ENCODE data around the gene ZNF560. TPM values are rescaled to one million over a fixed set of nuclear protein-coding genes. Genes with fewer than 3 reads are reported as not detected.

ZNF560 gene
- total RNA-seq, 4 donors from 2014 or later = not detected

DNA sequence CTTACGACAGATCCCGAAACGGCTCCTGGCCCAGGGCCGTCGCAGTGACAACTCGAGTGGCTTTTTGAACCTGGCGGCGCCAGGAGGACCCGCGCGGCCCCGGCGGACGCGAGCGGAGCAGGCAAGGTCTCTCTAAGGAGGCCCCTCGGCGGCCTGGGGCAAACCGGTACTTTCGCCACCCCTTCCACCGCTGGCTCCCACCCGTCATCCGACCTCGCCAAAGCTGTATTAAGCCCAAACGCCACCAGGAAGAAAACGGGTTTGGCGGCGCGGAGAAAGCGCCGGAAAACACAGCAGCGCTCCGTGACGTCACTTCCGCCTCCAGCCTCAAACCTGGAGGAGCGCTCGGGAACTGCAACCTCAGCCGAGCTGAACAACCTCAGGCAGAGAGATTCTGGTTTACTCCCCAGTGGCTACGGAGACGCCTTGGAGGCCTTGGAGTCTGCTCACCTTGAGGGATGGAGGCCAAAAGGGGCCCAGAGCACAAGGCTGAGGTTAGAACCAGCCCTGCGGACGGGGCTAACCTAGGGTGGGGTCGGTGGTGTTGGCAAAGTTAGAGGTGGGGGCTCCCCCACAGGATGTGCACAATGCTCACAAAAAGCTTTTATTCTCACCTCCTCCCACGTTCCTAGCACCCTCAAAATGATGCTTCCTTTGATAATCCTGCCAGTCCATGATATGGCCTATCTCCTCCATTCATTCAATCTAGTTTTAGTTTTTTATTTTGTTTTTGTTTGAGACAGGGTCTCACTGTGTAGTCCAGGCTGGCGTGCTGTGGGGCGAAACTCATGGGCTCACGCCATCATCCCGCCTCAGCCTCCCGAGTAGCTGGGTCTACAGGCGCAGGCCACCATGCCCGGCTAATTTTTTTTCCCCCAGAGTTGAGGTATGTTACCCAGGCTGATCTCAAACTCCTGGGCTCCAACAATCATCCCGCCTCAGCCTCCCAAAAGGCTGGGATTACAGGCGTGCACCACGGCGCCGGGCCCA lies 62.8 kb downstream of the ZNF560 start, which contains the start of gene ZNF266:
TSS of gene ZNF266 (minus strand) at position 295 of the 990 bp plus-strand sequence. CDS start 15,484 bp downstream, outside the sequence.
- TF ChIP-seq POLR2A (IDR thresholded peaks at IDR 0.05) = peak in 1 of 2 donors; percentile 17
- TF ChIP-seq, protein P1, sequence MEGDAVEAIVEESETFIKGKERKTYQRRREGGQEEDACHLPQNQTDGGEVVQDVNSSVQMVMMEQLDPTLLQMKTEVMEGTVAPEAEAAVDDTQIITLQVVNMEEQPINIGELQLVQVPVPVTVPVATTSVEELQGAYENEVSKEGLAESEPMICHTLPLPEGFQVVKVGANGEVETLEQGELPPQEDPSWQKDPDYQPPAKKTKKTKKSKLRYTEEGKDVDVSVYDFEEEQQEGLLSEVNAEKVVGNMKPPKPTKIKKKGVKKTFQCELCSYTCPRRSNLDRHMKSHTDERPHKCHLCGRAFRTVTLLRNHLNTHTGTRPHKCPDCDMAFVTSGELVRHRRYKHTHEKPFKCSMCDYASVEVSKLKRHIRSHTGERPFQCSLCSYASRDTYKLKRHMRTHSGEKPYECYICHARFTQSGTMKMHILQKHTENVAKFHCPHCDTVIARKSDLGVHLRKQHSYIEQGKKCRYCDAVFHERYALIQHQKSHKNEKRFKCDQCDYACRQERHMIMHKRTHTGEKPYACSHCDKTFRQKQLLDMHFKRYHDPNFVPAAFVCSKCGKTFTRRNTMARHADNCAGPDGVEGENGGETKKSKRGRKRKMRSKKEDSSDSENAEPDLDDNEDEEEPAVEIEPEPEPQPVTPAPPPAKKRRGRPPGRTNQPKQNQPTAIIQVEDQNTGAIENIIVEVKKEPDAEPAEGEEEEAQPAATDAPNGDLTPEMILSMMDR (IDR thresholded peaks at IDR 0.05) = peak; percentile 77 to 86 (median 85)
- Histone ChIP-seq H3K36me3 (peaks cover 0 to 33% (median 0%) of the 10 kb centered on the region in 3 donors), H3K4me1 (peaks cover 0 to 13% (median 2%) of the 10 kb centered on the region in 4 donors), H3K9me3 (no peaks in the 10 kb centered on the region), H3K4me3 (peak within 1 kb of the TSS; percentile 67 to 94 (median 80)), H3K27ac (peak within 1 kb of the TSS; percentile 85 to 89 (median 85)), H3K27me3 (no peaks in the 10 kb centered on the region)
- peak; percentile 92 to 96 (median 93) for DNase-seq

GRCh38 chr19:9431475-9431874 lies 66.9 kb downstream of the ZNF560 start:
- Histone ChIP-seq H3K27ac (no peak overlapping the region), H3K36me3 (peaks cover 0 to 50% (median 0%) of the 10 kb centered on the region in 3 donors), H3K4me3 (no peak overlapping the region), H3K27me3 (no peaks in the 10 kb centered on the region), H3K9me3 (no peaks in the 10 kb centered on the region), H3K4me1 (peaks cover 0 to 13% (median 2%) of the 10 kb centered on the region in 4 donors)
- TF ChIP-seq, protein P1 (IDR thresholded peaks at IDR 0.05) = peak in 4 of 6 experiments; percentile 3 to 41 (median 22)
- TF ChIP-seq POLR2A (IDR thresholded peaks at IDR 0.05) = no peak
- DNase-seq = no peak

DNA sequence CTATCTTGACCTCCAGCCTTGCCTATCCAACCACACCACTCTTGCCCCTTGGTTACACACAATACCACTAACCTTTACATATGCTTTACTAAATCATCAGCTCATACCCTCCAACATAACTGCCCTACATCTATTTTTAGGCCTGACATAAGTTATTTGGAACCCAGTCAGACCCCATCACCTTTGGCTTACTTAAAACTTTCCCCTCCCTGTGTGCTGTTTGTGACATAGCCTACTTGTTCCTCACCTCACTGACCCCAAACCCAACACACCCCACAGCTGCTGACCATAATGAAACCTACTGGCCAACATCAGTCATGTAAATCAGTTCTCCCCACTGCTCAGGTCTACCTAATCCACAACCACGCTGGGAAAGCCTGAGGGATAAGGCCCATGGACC lies 68.0 kb downstream of the ZNF560 start:
- TF ChIP-seq, protein P1 (IDR thresholded peaks at IDR 0.05) = no peak
- no peak for TF ChIP-seq POLR2A (IDR thresholded peaks at IDR 0.05)
- H3K36me3 ChIP-seq = peaks cover 0 to 60% (median 0%) of the 10 kb centered on the region in 3 donors
- H3K9me3 ChIP-seq = no peaks in the 10 kb centered on the region
- peaks cover 0 to 6% (median 0%) of the 10 kb centered on the region in 4 donors for H3K4me1 ChIP-seq
- DNase-seq = no peak
- H3K4me3 ChIP-seq = no peak overlapping the region
- no peaks in the 10 kb centered on the region for H3K27me3 ChIP-seq
- H3K27ac ChIP-seq = no peak overlapping the region

DNA sequence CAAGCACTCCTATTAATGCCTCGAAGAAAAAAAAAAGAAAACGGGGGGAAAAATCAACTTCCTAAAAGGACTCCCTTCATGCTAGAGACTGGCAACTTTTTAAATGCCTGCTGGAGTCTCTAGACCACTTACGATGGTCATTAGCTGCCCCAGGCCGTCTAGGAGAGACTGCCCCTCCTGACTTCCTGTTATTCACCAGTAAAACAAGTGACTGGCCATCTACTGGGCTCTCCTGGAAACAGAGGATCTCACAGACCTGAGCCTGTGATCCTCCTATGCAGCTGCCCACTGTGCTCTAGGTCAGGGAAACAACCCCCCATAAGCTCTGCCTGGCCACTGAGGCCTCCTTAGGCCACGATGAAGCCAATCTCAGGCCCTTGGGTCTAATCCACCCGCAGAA lies 70.5 kb downstream of the ZNF560 start:
- Histone ChIP-seq H3K36me3 (peaks cover 0 to 76% (median 0%) of the 10 kb centered on the region in 3 donors), H3K9me3 (peaks cover 0 to 16% (median 0%) of the 10 kb centered on the region in 4 donors), H3K27ac (no peak overlapping the region), H3K4me3 (no peak overlapping the region), H3K4me1 (no peaks in the 10 kb centered on the region), H3K27me3 (no peaks in the 10 kb centered on the region)
- TF ChIP-seq, protein P1 (IDR thresholded peaks at IDR 0.05) = no peak
- TF ChIP-seq POLR2A (IDR thresholded peaks at IDR 0.05) = no peak
- no peak for DNase-seq

Other genes starting within 250 kb of the ZNF560 start
- not detected for gene OR7E24, start 247.7 kb downstream of the ZNF560 start, total RNA-seq
- gene ZNF699, start 188.8 kb downstream of the ZNF560 start, total RNA-seq = 10 to 100 TPM in 2 of 4 donors, 1 to 10 TPM in 2; 4.4 to 23.1 (median 9.0) TPM
- 10 to 100 TPM; 10.3 to 22.3 (median 14.2) TPM for gene ZNF559, start 174.4 kb downstream of the ZNF560 start, total RNA-seq
- 1 to 10 TPM in 3 of 4 donors, not detected in 1; 1.1 to 5.0 (median 1.3) TPM for gene ZNF177, start 135.6 kb downstream of the ZNF560 start, total RNA-seq
- gene ZNF266, start 63.0 kb downstream of the ZNF560 start, total RNA-seq = 10 to 100 TPM; 21.9 to 57.9 (median 42.4) TPM
- gene ZNF426, start 40.0 kb upstream of the ZNF560 start, total RNA-seq = 10 to 100 TPM in 1 of 4 donors, 1 to 10 TPM in 3; 3.5 to 14.0 (median 5.7) TPM
- 10 to 100 TPM; 10.7 to 30.5 (median 19.7) TPM for gene ZNF121, start 85.9 kb upstream of the ZNF560 start, total RNA-seq
- 10 to 100 TPM; 20.0 to 52.0 (median 26.3) TPM for gene ZNF561, start 122.6 kb upstream of the ZNF560 start, total RNA-seq
- 10 to 100 TPM; 14.9 to 38.8 (median 25.9) TPM for gene ZNF562, start 176.5 kb upstream of the ZNF560 start, total RNA-seq